GM12865 (cell line): ENCODE measurements around the gene NFAT5.
A peak's percentile ranks its signal among the peaks of the same experiment; 100 is the strongest.

ENCODE experiments used
- DNase-seq: peaks from one replicate; pipeline ENCODE4 v3.0.0; 2010; ENCODE audit warnings: low read depth
- H3K4me3 ChIP-seq: 2 replicates; pipeline ENCODE4 v1.5.1; 2011; ENCODE audit warnings: mild to moderate bottlenecking, low read depth, low read length, control low read depth
- CTCF ChIP-seq: IDR thresholded peaks from 2 replicates; pipeline ENCODE4 v1.5.1; 2011; ENCODE audit warnings: low read length, control low read depth, low read depth, inconsistent platforms; ENCODE audit not compliant: insufficient read depth; ENCODE audit errors: missing control alignments

The NFAT5 gene

GRCh38 chr16:69672315-69672997 is 106.7 kb downstream of the NFAT5 start:
- no peak overlapping the region for H3K4me3 ChIP-seq
- TF ChIP-seq CTCF = no peak
- DNase-seq = no peak

- no peak for TF ChIP-seq CTCF
- no peak overlapping the region for H3K4me3 ChIP-seq
- no peak for DNase-seq
These were observed 107.4 kb downstream of the NFAT5 start for GRCh38 chr16:69672998-69673713.

- TF ChIP-seq CTCF = no peak
- DNase-seq = no peak
These were observed 114.6 kb downstream of the NFAT5 start for GRCh38 chr16:69680358-69680757.

GRCh38 chr16:69688589-69688988 is 122.8 kb downstream of the NFAT5 start:
- H3K4me3 ChIP-seq = no peak overlapping the region
- TF ChIP-seq CTCF = no peak
- no peak for DNase-seq

More at GRCh38 chr16:69680358-69680757, 114.6 kb downstream of the NFAT5 start:
- H3K4me3 ChIP-seq = no peak overlapping the region

GRCh38 chr16:69691980-69692911 is 126.5 kb downstream of the NFAT5 start:
- H3K4me3 ChIP-seq = no peak overlapping the region
- peak; percentile 35 for DNase-seq
- TF ChIP-seq CTCF = no peak

GRCh38 chr16:69693916-69694315 is 128.2 kb downstream of the NFAT5 start:
- H3K4me3 ChIP-seq = no peak overlapping the region
- no peak for TF ChIP-seq CTCF
- no peak for DNase-seq
